HCT116 (cell line): ENCODE measurements around the gene RTF1. TPM values are rescaled to one million over a fixed set of nuclear protein-coding genes. Genes with fewer than 3 reads are reported as not detected.

ENCODE experiments used
- ATAC-seq: fragments of 200-7000 bp; cut with Tn5 transposase; 2 replicates; pipeline ENCODE4 v1.9.1; 2020; ENCODE audit warnings: mild to moderate bottlenecking, moderate library complexity
- BruUV-seq: library from RNA; stranded (reverse); fragments of 400-500 nt; replicated peaks from 2 replicates; lab custom pipeline; 2021; lab: Mats Ljungman, UMichigan
- CTCF ChIA-PET: fragments of 300-600 bp; sonication (Branson Sonifier 250); formaldehyde crosslinking; loops from one replicate; lab custom pipeline; 2021; ENCODE audit warnings: antibody characterized with exemption; lab: Charles Lee
- POLR2A ChIA-PET: fragments of 300-600, 350-600 bp; sonication (Branson Sonifier 250); formaldehyde crosslinking; loops from one replicate; lab custom pipeline; 2021; ENCODE audit warnings: antibody characterized with exemption; lab: Charles Lee
- RAD21 ChIA-PET, 2 experiments: fragments of 300-600 bp; sonication (Branson Sonifier 250); formaldehyde crosslinking; loops; one replicate each; lab custom pipeline; 2023; ENCODE audit warnings: low total read pairs in 2 of 2; ENCODE audit not compliant: uncharacterized antibody in 2 of 2, unreplicated experiment in 2 of 2, low non-redundant PET in 1 of 2; lab: Charles Lee
- DNase-seq: peaks from one replicate; pipeline ENCODE4 v3.0.0-alpha.2; 2010; ENCODE audit warnings: low read depth, low spot score
- H2AFZ ChIP-seq: fragments of 200-600 bp; shearing (Covaris generic), sonication (generic); 2 replicates; pipeline ENCODE4 v1.6.1; 2017; ENCODE audit warnings: low read depth, mixed run types, mixed read lengths, antibody characterized with exemption, low read length; ENCODE audit not compliant: poor library complexity, severe bottlenecking
- H3K27ac ChIP-seq: 2 replicates; pipeline ENCODE4 v1.5.1; 2012; ENCODE audit warnings: low read depth, low read length
- H3K27me3 ChIP-seq: fragments of 200-600 bp; sonication (generic); 2 replicates; pipeline ENCODE4 v1.6.1; 2016; ENCODE audit warnings: mixed run types, low read length, mixed read lengths; ENCODE audit not compliant: insufficient read depth
- H3K36me3 ChIP-seq, 2 experiments: fragments of 200-500 bp in 1 of 2; fragments of 200-600 bp in 1 of 2; sonication (Bioruptor generic) in 1 of 2; sonication (generic) in 1 of 2; 2 replicates each; pipeline versions ENCODE4 v1.5.1 to v1.6.1; 2014 to 2016; ENCODE audit warnings: low read length in 2 of 2, inconsistent platforms in 1 of 2, mixed read lengths in 1 of 2, mixed run types in 1 of 2; ENCODE audit not compliant: insufficient read depth in 2 of 2, control insufficient read depth in 1 of 2
- H3K4me1 ChIP-seq, 2 experiments: fragments of 200-600 bp in 1 of 2; sonication (generic) in 1 of 2; 2 replicates each; pipeline versions ENCODE4 v1.5.1 to v1.6.1; 2012 to 2017; ENCODE audit warnings: low read length in 2 of 2, inconsistent platforms in 1 of 2, mild to moderate bottlenecking in 1 of 2, mixed read lengths in 1 of 2, mixed run types in 1 of 2, moderate library complexity in 1 of 2; ENCODE audit not compliant: insufficient read depth in 2 of 2, control insufficient read depth in 1 of 2
- H3K4me2 ChIP-seq: fragments of 200-600 bp; sonication (generic); 2 replicates; pipeline ENCODE4 v1.6.1; 2017; ENCODE audit warnings: mixed run types, low read length, mixed read lengths
- H3K4me3 ChIP-seq, 2 experiments: fragments of 200-600 bp in 1 of 2; sonication (generic) in 1 of 2; replicated peaks in 1 of 2; 2 replicates each; pipeline ENCODE4 v1.5.1; 2011 to 2016; ENCODE audit warnings: low read length in 2 of 2, control low read depth in 1 of 2, low read depth in 1 of 2, mild to moderate bottlenecking in 1 of 2, mixed read lengths in 1 of 2, mixed run types in 1 of 2
- H3K79me2 ChIP-seq: fragments of 200-600 bp; sonication (generic); 2 replicates; pipeline ENCODE4 v1.6.1; 2017; ENCODE audit warnings: mild to moderate bottlenecking, mixed run types, low read length, moderate library complexity, mixed read lengths; ENCODE audit not compliant: insufficient read depth
- H3K9ac ChIP-seq: fragments of 200-600 bp; sonication (generic); 2 replicates; pipeline ENCODE4 v1.6.1; 2016; ENCODE audit warnings: low read length, mixed read lengths
- H3K9me2 ChIP-seq: fragments of 200-600 bp; sonication (generic), shearing (Covaris generic); 2 replicates; pipeline ENCODE4 v1.6.1; 2017; ENCODE audit warnings: mixed run types, mild to moderate bottlenecking, moderate library complexity; ENCODE audit not compliant: insufficient read depth
- H3K9me3 ChIP-seq, 2 experiments: fragments of 200-500 bp in 1 of 2; fragments of 200-600 bp in 1 of 2; sonication (Bioruptor generic) in 1 of 2; sonication (generic) in 1 of 2; 2 replicates each; pipeline ENCODE4 v1.6.1; 2014 to 2017; ENCODE audit warnings: low read length in 2 of 2, mixed read lengths in 2 of 2, inconsistent platforms in 1 of 2, low read depth in 1 of 2, mild to moderate bottlenecking in 1 of 2, mixed run types in 1 of 2, moderate library complexity in 1 of 2; ENCODE audit not compliant: control insufficient read depth in 1 of 2, insufficient read depth in 1 of 2
- H4K20me1 ChIP-seq: fragments of 200-600 bp; sonication (generic), shearing (Covaris generic); 2 replicates; pipeline ENCODE4 v1.6.1; 2017; ENCODE audit warnings: mixed run types, mild to moderate bottlenecking, moderate library complexity; ENCODE audit not compliant: insufficient read depth
- EGR1 ChIP-seq: IDR thresholded peaks from 2 replicates; pipeline ENCODE4 v1.6.1; 2012; ENCODE audit warnings: low read depth
- ELF1 ChIP-seq: IDR thresholded peaks from 2 replicates; pipeline ENCODE4 v1.6.1; 2012; ENCODE audit warnings: low read depth, borderline replicate concordance
- EZH2 ChIP-seq: fragments of 200-600 bp; sonication (generic); IDR thresholded peaks from 2 replicates; pipeline ENCODE4 v1.6.1; 2017; ENCODE audit warnings: antibody characterized with exemption, mixed run types
- JUND ChIP-seq: IDR thresholded peaks from 2 replicates; pipeline ENCODE4 v1.6.1; 2012
- POLR2A ChIP-seq: IDR thresholded peaks from 2 replicates; pipeline ENCODE4 v1.7.0; 2011; ENCODE audit warnings: borderline replicate concordance; ENCODE audit not compliant: insufficient read depth, insufficient read length; ENCODE audit errors: extremely low read depth
- POLR2AphosphoS5 ChIP-seq: IDR thresholded peaks from 2 replicates; pipeline ENCODE4 v1.6.1; 2011; ENCODE audit warnings: mild to moderate bottlenecking, low read depth, low read length, moderate library complexity
- SIN3A ChIP-seq: IDR thresholded peaks from 2 replicates; pipeline ENCODE4 v1.6.1; 2012; ENCODE audit warnings: low read depth
- TCF7L2 ChIP-seq: IDR thresholded peaks from 2 replicates; pipeline ENCODE4 v1.7.0; 2011; ENCODE audit warnings: borderline replicate concordance, inconsistent platforms; ENCODE audit not compliant: insufficient read depth, insufficient read length; ENCODE audit errors: extremely low read depth
- ZFX ChIP-seq: fragments of 450-650 bp; IDR thresholded peaks from 2 replicates; pipeline ENCODE4 v1.6.1; 2017
- intact Hi-C: fragments of 100-400 bp; cut with micrococcal nuclease; formaldehyde crosslinking; loops from 2 replicates; pipeline ENCODE4 v1.10.0; 2022
- total RNA-seq: library from RNA; stranded (reverse); gene quantifications from one replicate; pipeline ENCODE4 v1.2.1, GENCODE V29; 2021; ENCODE audit not compliant: unreplicated experiment
- TF ChIP-seq, protein P1 (sequence below): IDR thresholded peaks from 2 replicates; pipeline ENCODE4 v1.6.1; 2012; ENCODE audit warnings: low read depth
- TF ChIP-seq, protein P2 (sequence below): IDR thresholded peaks from 2 replicates; pipeline ENCODE4 v1.6.1; 2012

RTF1 gene
- total RNA-seq, 1 experiment from 2014 or later: 27.5 TPM

DNA sequence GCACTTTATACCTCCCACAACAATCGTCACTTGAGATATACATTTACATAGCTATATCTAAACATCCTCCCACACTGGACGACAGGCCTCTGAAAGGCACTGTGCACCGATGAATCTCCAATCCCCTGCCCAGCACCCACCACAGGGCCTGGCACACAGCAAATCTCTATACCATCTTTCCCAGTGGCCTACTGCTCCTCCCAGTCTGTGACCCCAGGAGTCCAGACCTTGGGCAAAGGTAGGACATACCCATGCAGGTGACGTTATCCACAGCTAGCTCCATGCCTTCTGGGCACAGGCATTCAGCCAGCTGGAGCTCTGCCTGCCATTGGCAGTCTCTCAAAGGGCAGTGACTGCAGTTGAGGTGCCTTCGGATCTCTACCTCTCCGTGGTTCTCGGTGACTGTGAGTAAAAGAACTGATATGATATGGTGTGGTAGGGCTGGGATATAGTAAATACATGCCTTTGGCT is 91.0 kb downstream of the RTF1 start (continued):
- TF ChIP-seq POLR2A: no peak
- no peak for TF ChIP-seq SIN3A

DNA sequence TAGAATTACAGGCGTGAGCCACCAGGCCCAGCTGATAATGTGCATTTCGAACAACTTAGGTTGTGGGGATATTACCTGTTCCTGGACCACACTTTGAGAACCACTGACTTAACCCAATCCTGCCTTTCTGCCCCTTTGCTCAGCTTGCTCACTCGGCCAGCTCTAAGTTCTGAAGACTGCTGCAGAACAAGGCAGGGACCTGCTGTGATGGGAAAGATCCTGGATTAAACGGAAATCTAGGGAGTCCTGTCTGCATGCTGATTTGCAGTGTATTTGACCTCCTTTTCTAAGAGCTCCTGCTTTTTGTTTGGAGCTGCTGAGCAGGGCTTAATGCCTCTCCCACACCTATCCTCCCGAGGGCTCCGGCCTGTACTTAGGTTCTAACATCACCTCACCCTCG is 93.8 kb downstream of the RTF1 start:
- Histone ChIP-seq H3K9me3 (no peaks in the 10 kb centered on the region), H3K4me3 (no peak overlapping the region), H3K36me3 (no peaks in the 10 kb centered on the region), H3K79me2 (no peaks in the 10 kb centered on the region), H4K20me1 (no peaks in the 10 kb centered on the region), H3K4me1 (peaks cover 25 to 42% of the 10 kb centered on the region in 2 experiments), H3K27me3 (no peaks in the 10 kb centered on the region), H3K9ac (no peak overlapping the region), H3K27ac (no peak overlapping the region), H3K4me2 (no peak overlapping the region), H2AFZ (no peak overlapping the region), H3K9me2 (no peaks in the 10 kb centered on the region)
- TF ChIP-seq, protein P1, sequence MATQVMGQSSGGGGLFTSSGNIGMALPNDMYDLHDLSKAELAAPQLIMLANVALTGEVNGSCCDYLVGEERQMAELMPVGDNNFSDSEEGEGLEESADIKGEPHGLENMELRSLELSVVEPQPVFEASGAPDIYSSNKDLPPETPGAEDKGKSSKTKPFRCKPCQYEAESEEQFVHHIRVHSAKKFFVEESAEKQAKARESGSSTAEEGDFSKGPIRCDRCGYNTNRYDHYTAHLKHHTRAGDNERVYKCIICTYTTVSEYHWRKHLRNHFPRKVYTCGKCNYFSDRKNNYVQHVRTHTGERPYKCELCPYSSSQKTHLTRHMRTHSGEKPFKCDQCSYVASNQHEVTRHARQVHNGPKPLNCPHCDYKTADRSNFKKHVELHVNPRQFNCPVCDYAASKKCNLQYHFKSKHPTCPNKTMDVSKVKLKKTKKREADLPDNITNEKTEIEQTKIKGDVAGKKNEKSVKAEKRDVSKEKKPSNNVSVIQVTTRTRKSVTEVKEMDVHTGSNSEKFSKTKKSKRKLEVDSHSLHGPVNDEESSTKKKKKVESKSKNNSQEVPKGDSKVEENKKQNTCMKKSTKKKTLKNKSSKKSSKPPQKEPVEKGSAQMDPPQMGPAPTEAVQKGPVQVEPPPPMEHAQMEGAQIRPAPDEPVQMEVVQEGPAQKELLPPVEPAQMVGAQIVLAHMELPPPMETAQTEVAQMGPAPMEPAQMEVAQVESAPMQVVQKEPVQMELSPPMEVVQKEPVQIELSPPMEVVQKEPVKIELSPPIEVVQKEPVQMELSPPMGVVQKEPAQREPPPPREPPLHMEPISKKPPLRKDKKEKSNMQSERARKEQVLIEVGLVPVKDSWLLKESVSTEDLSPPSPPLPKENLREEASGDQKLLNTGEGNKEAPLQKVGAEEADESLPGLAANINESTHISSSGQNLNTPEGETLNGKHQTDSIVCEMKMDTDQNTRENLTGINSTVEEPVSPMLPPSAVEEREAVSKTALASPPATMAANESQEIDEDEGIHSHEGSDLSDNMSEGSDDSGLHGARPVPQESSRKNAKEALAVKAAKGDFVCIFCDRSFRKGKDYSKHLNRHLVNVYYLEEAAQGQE: no peak
- TF ChIP-seq ZFX (no peak), TCF7L2 (no peak), EGR1 (no peak), POLR2A (no peak), EZH2 (no peak), JUND (no peak), ELF1 (no peak), POLR2AphosphoS5 (no peak)
- TF ChIP-seq, protein P2, sequence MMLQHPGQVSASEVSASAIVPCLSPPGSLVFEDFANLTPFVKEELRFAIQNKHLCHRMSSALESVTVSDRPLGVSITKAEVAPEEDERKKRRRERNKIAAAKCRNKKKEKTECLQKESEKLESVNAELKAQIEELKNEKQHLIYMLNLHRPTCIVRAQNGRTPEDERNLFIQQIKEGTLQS: no peak
- no TSS peak for BruUV-seq
- intact Hi-C loops: no loop called here
- no peak for DNase-seq
- CTCF ChIA-PET: no interaction called here
- POLR2A ChIA-PET: no interaction called here
- ATAC-seq: no peak
- RAD21 ChIA-PET: no interaction called here
